ENCODE data around the gene POFUT2.

- no peak for TF ChIP-seq FOXM1 (IDR thresholded peaks at IDR 0.05; ENCODE audit: borderline replicate concordance, low read depth)
- TF ChIP-seq ZBTB7A (IDR thresholded peaks at IDR 0.05; ENCODE audit: low read depth) = no peak
- TF ChIP-seq EP300 (IDR thresholded peaks at IDR 0.05; ENCODE audit: borderline replicate concordance) = no peak
- no peak for TF ChIP-seq EGR1 (IDR thresholded peaks at IDR 0.05)
- TF ChIP-seq, protein P1, sequence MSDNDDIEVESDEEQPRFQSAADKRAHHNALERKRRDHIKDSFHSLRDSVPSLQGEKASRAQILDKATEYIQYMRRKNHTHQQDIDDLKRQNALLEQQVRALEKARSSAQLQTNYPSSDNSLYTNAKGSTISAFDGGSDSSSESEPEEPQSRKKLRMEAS (IDR thresholded peaks at IDR 0.05) = no peak
Observed at GRCh38 chr21:45235488-45235887, 52.2 kb downstream of the POFUT2 start.

Data from Ishikawa (cell line).